A673 (cell line): ENCODE results near the gene SLC16A11.

Experiments
- CTCF ChIP-seq: fragments of 300-800, 200-600 bp; sonication (generic); conservative IDR thresholded peaks from 2 replicates; pipeline ENCODE4 v1.5.1; 2017; ENCODE audit warnings: low read depth, mild to moderate bottlenecking, antibody characterized with exemption, low read length, moderate library complexity, mixed read lengths
- EZH2 ChIP-seq: fragments of 200-600 bp; sonication (generic); IDR thresholded peaks from 2 replicates; pipeline ENCODE4 v1.6.1; 2017; ENCODE audit warnings: borderline replicate concordance, low read depth, mild to moderate bottlenecking, mixed read lengths, antibody characterized with exemption, low read length; ENCODE audit not compliant: poor library complexity, severe bottlenecking

DNA sequence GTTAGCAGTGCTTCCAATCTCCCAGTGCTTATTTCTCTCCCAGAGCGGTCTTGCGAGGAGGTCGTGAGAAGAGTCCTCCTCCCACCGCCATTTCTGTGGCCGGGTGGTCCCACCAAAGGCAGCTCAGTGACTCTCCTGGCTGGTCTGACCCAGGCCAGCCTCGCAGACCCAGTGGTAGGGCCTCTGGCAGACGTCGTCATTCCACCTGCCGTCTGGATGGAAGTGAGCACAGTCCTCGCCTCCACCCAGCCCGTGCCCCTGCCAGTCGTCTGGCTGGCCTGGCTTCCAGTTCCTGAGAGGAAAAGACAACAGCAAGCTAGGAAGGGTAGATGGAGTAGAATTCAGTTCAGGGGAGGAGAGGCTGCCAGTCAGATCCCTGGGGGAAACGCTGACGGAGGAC is 31.0 kb upstream of the SLC16A11 start:
- TF ChIP-seq EZH2 (no peak), CTCF (no peak)
